ENCODE measurements around the gene CD180.

DNA sequence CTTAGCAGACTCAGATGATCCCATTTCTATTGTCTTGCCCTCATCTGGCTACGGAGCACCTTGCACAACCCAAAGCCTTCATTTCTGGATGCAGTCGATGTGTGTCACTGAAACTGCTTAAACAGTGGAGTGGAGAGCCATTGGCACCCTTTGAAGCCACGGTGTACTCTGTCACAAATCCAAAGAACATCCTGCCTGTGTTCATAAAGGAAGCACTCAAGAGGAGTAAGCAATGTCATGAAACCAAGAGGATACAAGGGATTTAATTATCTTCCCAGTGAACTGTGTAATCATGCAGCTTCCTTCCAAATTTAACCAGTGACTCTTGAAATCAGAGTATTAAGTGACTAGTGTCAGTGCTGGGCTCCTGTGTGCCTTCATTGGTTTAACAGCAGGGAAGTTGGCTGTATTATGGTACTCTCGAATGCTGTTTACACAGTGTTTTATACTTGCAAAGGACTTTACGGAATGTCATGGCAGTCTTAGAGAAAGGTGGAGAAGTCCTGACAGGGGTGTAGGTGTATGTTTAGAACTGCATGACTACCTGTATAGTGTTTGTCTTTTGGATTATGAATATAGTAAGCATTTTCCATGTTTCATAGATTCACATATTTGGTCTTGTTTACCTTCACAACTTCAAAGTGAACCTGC is 41.9 kb downstream of the CD180 start:
- TF ChIP-seq, protein P1, sequence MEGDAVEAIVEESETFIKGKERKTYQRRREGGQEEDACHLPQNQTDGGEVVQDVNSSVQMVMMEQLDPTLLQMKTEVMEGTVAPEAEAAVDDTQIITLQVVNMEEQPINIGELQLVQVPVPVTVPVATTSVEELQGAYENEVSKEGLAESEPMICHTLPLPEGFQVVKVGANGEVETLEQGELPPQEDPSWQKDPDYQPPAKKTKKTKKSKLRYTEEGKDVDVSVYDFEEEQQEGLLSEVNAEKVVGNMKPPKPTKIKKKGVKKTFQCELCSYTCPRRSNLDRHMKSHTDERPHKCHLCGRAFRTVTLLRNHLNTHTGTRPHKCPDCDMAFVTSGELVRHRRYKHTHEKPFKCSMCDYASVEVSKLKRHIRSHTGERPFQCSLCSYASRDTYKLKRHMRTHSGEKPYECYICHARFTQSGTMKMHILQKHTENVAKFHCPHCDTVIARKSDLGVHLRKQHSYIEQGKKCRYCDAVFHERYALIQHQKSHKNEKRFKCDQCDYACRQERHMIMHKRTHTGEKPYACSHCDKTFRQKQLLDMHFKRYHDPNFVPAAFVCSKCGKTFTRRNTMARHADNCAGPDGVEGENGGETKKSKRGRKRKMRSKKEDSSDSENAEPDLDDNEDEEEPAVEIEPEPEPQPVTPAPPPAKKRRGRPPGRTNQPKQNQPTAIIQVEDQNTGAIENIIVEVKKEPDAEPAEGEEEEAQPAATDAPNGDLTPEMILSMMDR (IDR thresholded peaks at IDR 0.05; ENCODE audit: extremely low read depth in 1 of 2, insufficient read depth in 1 of 2, low read depth in 1 of 2, low read length in 2 of 2) = no peak
- no peak for TF ChIP-seq GATA2 (IDR thresholded peaks at IDR 0.05; ENCODE audit: insufficient read depth, insufficient read length, low read depth, low read length)
- no peak for TF ChIP-seq POLR2A (IDR thresholded peaks at IDR 0.05; ENCODE audit: low read depth, low read length)
- TF ChIP-seq POLR2AphosphoS5 (IDR thresholded peaks at IDR 0.05; ENCODE audit: insufficient read depth, low read depth, low read length) = no peak
- no peak for TF ChIP-seq FOS (IDR thresholded peaks at IDR 0.05; ENCODE audit: borderline replicate concordance, insufficient read depth, low read length)
